GM12878 (cell line): ENCODE measurements around the gene KTN1. TPM values are rescaled to one million over a fixed set of nuclear protein-coding genes. Genes with fewer than 3 reads are reported as not detected.

ENCODE experiments used
- BHLHE40 ChIP-seq, 2 experiments: fragments of 450-650 bp in 1 of 2; IDR thresholded peaks; 2 replicates each; pipeline ENCODE4 v1.6.1; 2011 to 2017; ENCODE audit warnings: low read depth in 2 of 2, borderline replicate concordance in 1 of 2, improper control_type of control experiment in 1 of 2, low read length in 1 of 2, mild to moderate bottlenecking in 1 of 2
- DPF2 ChIP-seq: fragments of 450-650 bp; IDR thresholded peaks from 2 replicates; pipeline ENCODE4 v1.6.1; 2017; ENCODE audit warnings: mild to moderate bottlenecking
- EGR1 ChIP-seq, 2 experiments: IDR thresholded peaks; 1 replicate in 1 of 2; 2 replicates in 1 of 2; pipeline ENCODE4 v1.6.1; 2011 to 2012; ENCODE audit warnings: low read depth in 2 of 2, low read length in 2 of 2, borderline replicate concordance in 1 of 2, mild to moderate bottlenecking in 1 of 2, moderate library complexity in 1 of 2
- ETV6 ChIP-seq, 2 experiments: fragments of 450-650 bp in 1 of 2; IDR thresholded peaks in 1 of 2; conservative IDR thresholded peaks in 1 of 2; 2 replicates each; pipeline ENCODE4 v1.6.1; 2014; ENCODE audit warnings: antibody characterized with exemption in 1 of 2, borderline replicate concordance in 1 of 2, low read depth in 1 of 2, mild to moderate bottlenecking in 1 of 2, moderate library complexity in 1 of 2
- GATAD2B ChIP-seq: fragments of 450-650 bp; conservative IDR thresholded peaks from 2 replicates; pipeline ENCODE4 v1.6.1; 2017; ENCODE audit warnings: low read depth, mild to moderate bottlenecking, moderate library complexity
- HDAC2 ChIP-seq: fragments of 200-600 bp; sonication (generic); IDR thresholded peaks from 2 replicates; pipeline ENCODE4 v1.6.1; 2017
- JUNB ChIP-seq: IDR thresholded peaks from 2 replicates; pipeline ENCODE4 v1.6.1; 2016; ENCODE audit warnings: antibody characterized with exemption, mild to moderate bottlenecking
- KAT2A ChIP-seq: conservative IDR thresholded peaks from 2 replicates; pipeline ENCODE4 v1.6.1; 2011; ENCODE audit warnings: low read depth, low read length; ENCODE audit not compliant: control insufficient read depth
- LARP7 ChIP-seq: fragments of 450-650 bp; IDR thresholded peaks from 2 replicates; pipeline ENCODE4 v1.6.1; 2017; ENCODE audit warnings: mild to moderate bottlenecking
- NFXL1 ChIP-seq: fragments of 450-650 bp; IDR thresholded peaks from 2 replicates; pipeline ENCODE4 v1.6.1; 2017; ENCODE audit warnings: antibody characterized with exemption, mild to moderate bottlenecking, borderline replicate concordance
- NR2C2 ChIP-seq: IDR thresholded peaks from 2 replicates; pipeline ENCODE4 v1.6.1; 2011; ENCODE audit warnings: borderline replicate concordance, low read depth; ENCODE audit not compliant: control insufficient read depth, insufficient read length
- POU2F2 ChIP-seq: IDR thresholded peaks from 3 replicates; pipeline ENCODE4 v1.6.1; 2011; ENCODE audit warnings: low read depth, mild to moderate bottlenecking, low read length, borderline replicate concordance
- RAD51 ChIP-seq: fragments of 450-650 bp; IDR thresholded peaks from 2 replicates; pipeline ENCODE4 v1.6.1; 2016; ENCODE audit warnings: moderate library complexity, mild to moderate bottlenecking, inconsistent platforms
- RFX5 ChIP-seq: IDR thresholded peaks from 2 replicates; pipeline ENCODE4 v1.6.1; 2011; ENCODE audit warnings: low read depth, low read length, improper control_type of control experiment
- SMAD1 ChIP-seq: fragments of 450-650 bp; IDR thresholded peaks from 2 replicates; pipeline ENCODE4 v1.6.1; 2018; ENCODE audit warnings: mild to moderate bottlenecking, low read depth; ENCODE audit not compliant: partially characterized antibody
- ZNF207 ChIP-seq: fragments of 450-650 bp; IDR thresholded peaks from 2 replicates; pipeline ENCODE4 v1.6.1; 2014; ENCODE audit warnings: antibody characterized with exemption, mild to moderate bottlenecking, borderline replicate concordance
- ZNF217 ChIP-seq: fragments of 450-650 bp; IDR thresholded peaks from 2 replicates; pipeline ENCODE4 v1.6.1; 2017; ENCODE audit warnings: antibody characterized with exemption, mild to moderate bottlenecking
- ZNF384 ChIP-seq: IDR thresholded peaks from 2 replicates; pipeline ENCODE4 v1.6.1; 2012; ENCODE audit warnings: low read depth, mild to moderate bottlenecking, low read length, improper control_type of control experiment, borderline replicate concordance
- polyA plus RNA-seq, 11 experiments: library from polyadenylated mRNA; depleted of rRNA in 4 of 11; unstranded in 6 of 11; stranded (reverse) in 5 of 11; fragments of >200 nt; fragmentation: Nextera tagmentation in 4 of 11; fragmentation: Illumina TruSeq in 1 of 11; extraction: Ambion mirVana in 4 of 11; extraction: Trizol in 1 of 11; gene quantifications; 1 replicate in 1 of 11; 2 replicates in 10 of 11; pipeline versions ENCODE4 v1.2.1 to v1.2.3, GENCODE V29; 2011 to 2016; ENCODE audit warnings: inconsistent platforms in 2 of 11, missing spikeins in 2 of 11, low read depth in 1 of 11
- total RNA-seq, 4 experiments: library from RNA; depleted of rRNA in 3 of 4; stranded (reverse); fragments of >200 nt in 3 of 4; fragmentation: Illumina TruSeq in 1 of 4; extraction: Trizol in 1 of 4; gene quantifications; 2 replicates each; pipeline versions ENCODE4 v1.2.1 to v1.2.3, GENCODE V29; 2013 to 2021
- TF ChIP-seq, protein P1 (sequence below): IDR thresholded peaks from 2 replicates; pipeline ENCODE4 v1.6.1; 2012; ENCODE audit warnings: low read depth, low read length, improper control_type of control experiment
- TF ChIP-seq, protein P2 (sequence below): fragments of 450-650 bp; IDR thresholded peaks from 2 replicates; pipeline ENCODE4 v1.6.1; 2017; ENCODE audit warnings: low read depth, mild to moderate bottlenecking, moderate library complexity
- TF ChIP-seq, protein P3 (sequence below): IDR thresholded peaks from 2 replicates; pipeline ENCODE4 v1.6.1; 2012; ENCODE audit warnings: low read depth, low read length, improper control_type of control experiment
- TF ChIP-seq, protein P4 (sequence below): fragments of 450-650 bp; IDR thresholded peaks from 2 replicates; pipeline ENCODE4 v1.6.1; 2017; ENCODE audit warnings: mild to moderate bottlenecking, moderate library complexity

KTN1 gene
- total and polyA plus RNA-seq, 10 of the 15 experiments (the other 5 are each of a cell fraction or from before 2014, with no cell fraction given), result 50.6 to 154 (median 84.2) TPM

DNA sequence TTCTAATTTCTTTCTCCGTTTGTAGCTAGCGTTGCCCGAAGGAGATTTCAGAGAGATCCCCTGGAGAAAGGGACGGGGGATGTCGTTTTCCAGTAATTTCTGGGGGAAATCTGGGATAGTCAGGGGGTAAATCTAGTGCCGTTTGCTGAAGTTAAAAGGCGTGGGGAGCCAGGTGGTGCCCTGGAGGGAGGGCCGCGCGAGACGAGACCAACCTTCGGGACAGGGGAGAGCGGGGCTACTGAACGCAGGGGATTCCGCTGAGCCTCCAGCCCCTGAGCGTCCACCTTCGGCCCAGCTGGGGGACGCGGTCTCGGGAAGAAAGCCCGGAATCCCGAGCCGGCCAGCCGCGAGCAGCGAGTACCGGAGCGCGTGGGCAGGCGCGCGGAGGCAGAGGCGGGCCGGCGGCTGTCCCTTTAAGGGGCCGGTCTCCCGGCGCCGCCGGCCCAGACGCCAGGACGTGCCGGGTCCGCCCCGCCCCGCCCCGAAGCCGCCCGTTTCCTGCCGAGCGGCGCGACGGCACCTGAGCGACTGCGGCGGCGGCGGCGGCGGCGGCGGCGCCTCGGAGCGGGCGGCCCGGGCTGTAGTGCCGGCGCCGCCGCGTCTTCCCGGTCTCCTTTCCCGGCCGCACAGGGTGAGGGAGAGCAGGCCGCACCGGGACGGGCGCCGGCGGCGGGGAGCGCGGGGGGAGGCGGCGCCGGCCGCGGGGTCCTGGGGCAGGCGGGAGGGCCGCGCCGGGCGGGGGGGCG, at the start of gene KTN1 (continued):
- TF ChIP-seq BHLHE40 (IDR thresholded peaks at IDR 0.05; ENCODE audit: borderline replicate concordance in 1 of 2, low read depth in 2 of 2, low read length in 1 of 2) (peak; percentile 57 to 92; a peak in 3 of 4 replicates), EGR1 (IDR thresholded peaks at IDR 0.05; ENCODE audit: borderline replicate concordance in 1 of 2, low read depth in 2 of 2, low read length in 2 of 2) (peak in 1 of 2 experiments; percentile 81; a peak in 2 of 3 replicates), GATAD2B (peak; percentile 69), ETV6 (conservative IDR thresholded peaks at IDR 0.05 in 1 of 2, IDR thresholded peaks at IDR 0.05 in 1 of 2; ENCODE audit: borderline replicate concordance in 1 of 2, low read depth in 1 of 2) (no peak), HDAC2 (0 out of 2 replicates have a peak, but pooled peaks have one; percentile 61), RFX5 (no peak), KAT2A (no peak), POU2F2 (no peak), ZNF207 (peak; percentile 72; the same call in 1 of the 2 replicates), LARP7 (peak; percentile 87), SMAD1 (no peak), DPF2 (0 out of 2 replicates have a peak, but pooled peaks have one; percentile 31), RAD51 (no peak), JUNB (no peak), NR2C2 (no peak), ZNF217 (peak; percentile 13; the same call in 1 of the 2 replicates), ZNF384 (no peak), NFXL1 (no peak)
- TF ChIP-seq, protein P1, sequence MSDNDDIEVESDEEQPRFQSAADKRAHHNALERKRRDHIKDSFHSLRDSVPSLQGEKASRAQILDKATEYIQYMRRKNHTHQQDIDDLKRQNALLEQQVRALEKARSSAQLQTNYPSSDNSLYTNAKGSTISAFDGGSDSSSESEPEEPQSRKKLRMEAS, result peak; percentile 64
- TF ChIP-seq, protein P2, sequence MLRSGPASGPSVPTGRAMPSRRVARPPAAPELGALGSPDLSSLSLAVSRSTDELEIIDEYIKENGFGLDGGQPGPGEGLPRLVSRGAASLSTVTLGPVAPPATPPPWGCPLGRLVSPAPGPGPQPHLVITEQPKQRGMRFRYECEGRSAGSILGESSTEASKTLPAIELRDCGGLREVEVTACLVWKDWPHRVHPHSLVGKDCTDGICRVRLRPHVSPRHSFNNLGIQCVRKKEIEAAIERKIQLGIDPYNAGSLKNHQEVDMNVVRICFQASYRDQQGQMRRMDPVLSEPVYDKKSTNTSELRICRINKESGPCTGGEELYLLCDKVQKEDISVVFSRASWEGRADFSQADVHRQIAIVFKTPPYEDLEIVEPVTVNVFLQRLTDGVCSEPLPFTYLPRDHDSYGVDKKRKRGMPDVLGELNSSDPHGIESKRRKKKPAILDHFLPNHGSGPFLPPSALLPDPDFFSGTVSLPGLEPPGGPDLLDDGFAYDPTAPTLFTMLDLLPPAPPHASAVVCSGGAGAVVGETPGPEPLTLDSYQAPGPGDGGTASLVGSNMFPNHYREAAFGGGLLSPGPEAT, result peak; percentile 94
- TF ChIP-seq, protein P3, sequence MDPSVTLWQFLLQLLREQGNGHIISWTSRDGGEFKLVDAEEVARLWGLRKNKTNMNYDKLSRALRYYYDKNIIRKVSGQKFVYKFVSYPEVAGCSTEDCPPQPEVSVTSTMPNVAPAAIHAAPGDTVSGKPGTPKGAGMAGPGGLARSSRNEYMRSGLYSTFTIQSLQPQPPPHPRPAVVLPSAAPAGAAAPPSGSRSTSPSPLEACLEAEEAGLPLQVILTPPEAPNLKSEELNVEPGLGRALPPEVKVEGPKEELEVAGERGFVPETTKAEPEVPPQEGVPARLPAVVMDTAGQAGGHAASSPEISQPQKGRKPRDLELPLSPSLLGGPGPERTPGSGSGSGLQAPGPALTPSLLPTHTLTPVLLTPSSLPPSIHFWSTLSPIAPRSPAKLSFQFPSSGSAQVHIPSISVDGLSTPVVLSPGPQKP, result no peak
- TF ChIP-seq, protein P4, sequence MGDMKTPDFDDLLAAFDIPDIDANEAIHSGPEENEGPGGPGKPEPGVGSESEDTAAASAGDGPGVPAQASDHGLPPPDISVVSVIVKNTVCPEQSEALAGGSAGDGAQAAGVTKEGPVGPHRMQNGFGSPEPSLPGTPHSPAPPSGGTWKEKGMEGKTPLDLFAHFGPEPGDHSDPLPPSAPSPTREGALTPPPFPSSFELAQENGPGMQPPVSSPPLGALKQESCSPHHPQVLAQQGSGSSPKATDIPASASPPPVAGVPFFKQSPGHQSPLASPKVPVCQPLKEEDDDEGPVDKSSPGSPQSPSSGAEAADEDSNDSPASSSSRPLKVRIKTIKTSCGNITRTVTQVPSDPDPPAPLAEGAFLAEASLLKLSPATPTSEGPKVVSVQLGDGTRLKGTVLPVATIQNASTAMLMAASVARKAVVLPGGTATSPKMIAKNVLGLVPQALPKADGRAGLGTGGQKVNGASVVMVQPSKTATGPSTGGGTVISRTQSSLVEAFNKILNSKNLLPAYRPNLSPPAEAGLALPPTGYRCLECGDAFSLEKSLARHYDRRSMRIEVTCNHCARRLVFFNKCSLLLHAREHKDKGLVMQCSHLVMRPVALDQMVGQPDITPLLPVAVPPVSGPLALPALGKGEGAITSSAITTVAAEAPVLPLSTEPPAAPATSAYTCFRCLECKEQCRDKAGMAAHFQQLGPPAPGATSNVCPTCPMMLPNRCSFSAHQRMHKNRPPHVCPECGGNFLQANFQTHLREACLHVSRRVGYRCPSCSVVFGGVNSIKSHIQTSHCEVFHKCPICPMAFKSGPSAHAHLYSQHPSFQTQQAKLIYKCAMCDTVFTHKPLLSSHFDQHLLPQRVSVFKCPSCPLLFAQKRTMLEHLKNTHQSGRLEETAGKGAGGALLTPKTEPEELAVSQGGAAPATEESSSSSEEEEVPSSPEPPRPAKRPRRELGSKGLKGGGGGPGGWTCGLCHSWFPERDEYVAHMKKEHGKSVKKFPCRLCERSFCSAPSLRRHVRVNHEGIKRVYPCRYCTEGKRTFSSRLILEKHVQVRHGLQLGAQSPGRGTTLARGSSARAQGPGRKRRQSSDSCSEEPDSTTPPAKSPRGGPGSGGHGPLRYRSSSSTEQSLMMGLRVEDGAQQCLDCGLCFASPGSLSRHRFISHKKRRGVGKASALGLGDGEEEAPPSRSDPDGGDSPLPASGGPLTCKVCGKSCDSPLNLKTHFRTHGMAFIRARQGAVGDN, result no peak
